Bronchial epithelial cell (primary cell): ENCODE measurements around the gene FAM3D. TPM values are rescaled to one million over a fixed set of nuclear protein-coding genes. Genes with fewer than 3 reads are reported as not detected.

Experiments used
- DNase-seq: peaks from one replicate; pipeline ENCODE4 v3.0.0-alpha.2; 2010; ENCODE audit warnings: low read depth
- FAIRE-seq: peaks from 2 replicates; lab custom pipeline; 2011; peaks lifted over from hg19 to GRCh38; lab: Jason Lieb, UNC
- H3K27me3 ChIP-seq: 2 replicates; pipeline ENCODE4 v1.5.1; 2011; ENCODE audit warnings: low read length; ENCODE audit not compliant: control insufficient read depth, insufficient read depth
- H3K36me3 ChIP-seq: 2 replicates; pipeline ENCODE4 v1.5.1; 2011; ENCODE audit warnings: low read length; ENCODE audit not compliant: control insufficient read depth, insufficient read depth
- H3K4me3 ChIP-seq: 2 replicates; pipeline ENCODE4 v1.5.1; 2011; ENCODE audit warnings: mild to moderate bottlenecking, low read depth, low read length, control low read depth
- CTCF ChIP-seq: IDR thresholded peaks from 2 replicates; pipeline ENCODE4 v1.5.1; 2011; ENCODE audit warnings: mild to moderate bottlenecking, moderate library complexity, low read length, control low read depth, inconsistent platforms; ENCODE audit not compliant: insufficient read depth, severe bottlenecking
- total RNA-seq: library from RNA; depleted of rRNA; stranded (reverse); fragments of >200 nt; gene quantifications from 2 replicates; pipeline ENCODE4 v1.2.1, GENCODE V29; 2014

Gene FAM3D
- total RNA-seq, 1 donor from 2014 or later: 5.3 TPM

- FAIRE-seq: no peak
- Histone ChIP-seq H3K4me3 (no peak overlapping the region), H3K27me3 (no peaks in the 10 kb centered on the region), H3K36me3 (no peaks in the 10 kb centered on the region)
- DNase-seq: no peak
- no peak for TF ChIP-seq CTCF
Observed at GRCh38 chr3:58688574-58688973, 22.0 kb upstream of the FAM3D start.

GRCh38 chr3:58686847-58687246 is 20.3 kb upstream of the FAM3D start:
- no peak overlapping the region for H3K4me3 ChIP-seq
- TF ChIP-seq CTCF: no peak
- no peaks in the 10 kb centered on the region for H3K36me3 ChIP-seq
- no peaks in the 10 kb centered on the region for H3K27me3 ChIP-seq
- DNase-seq (no peak), FAIRE-seq (no peak)

GRCh38 chr3:58685641-58686040 is 19.1 kb upstream of the FAM3D start:
- DNase-seq: no peak
- peak; percentile 72 for FAIRE-seq
- no peaks in the 10 kb centered on the region for H3K27me3 ChIP-seq
- H3K4me3 ChIP-seq: no peak overlapping the region
- no peak for TF ChIP-seq CTCF
- H3K36me3 ChIP-seq: no peaks in the 10 kb centered on the region

GRCh38 chr3:58683466-58683865 is 16.9 kb upstream of the FAM3D start:
- DNase-seq (peak; percentile 20), FAIRE-seq (no peak)
- TF ChIP-seq CTCF: no peak

GRCh38 chr3:58683001-58683458 is 16.5 kb upstream of the FAM3D start:
- Histone ChIP-seq H3K27me3 (no peaks in the 10 kb centered on the region), H3K4me3 (no peak overlapping the region), H3K36me3 (no peaks in the 10 kb centered on the region)
- TF ChIP-seq CTCF: no peak
- FAIRE-seq: no peak
- DNase-seq: no peak

More at GRCh38 chr3:58683466-58683865, 16.9 kb upstream of the FAM3D start:
- Histone ChIP-seq H3K36me3 (no peaks in the 10 kb centered on the region), H3K4me3 (no peak overlapping the region), H3K27me3 (no peaks in the 10 kb centered on the region)

- Histone ChIP-seq H3K4me3 (no peak overlapping the region), H3K27me3 (peaks cover 2% of the 10 kb centered on the region), H3K36me3 (no peaks in the 10 kb centered on the region)
- FAIRE-seq (no peak), DNase-seq (no peak)
- no peak for TF ChIP-seq CTCF
Observed at GRCh38 chr3:58681863-58682262, 15.3 kb upstream of the FAM3D start.
